ENCODE measurements around the gene PTPRT. TPM values are rescaled to one million over a fixed set of nuclear protein-coding genes. Genes with fewer than 3 reads are reported as not detected.

The PTPRT gene
- total RNA-seq, 1 experiment from 2014 or later: 0.13 TPM

DNA sequence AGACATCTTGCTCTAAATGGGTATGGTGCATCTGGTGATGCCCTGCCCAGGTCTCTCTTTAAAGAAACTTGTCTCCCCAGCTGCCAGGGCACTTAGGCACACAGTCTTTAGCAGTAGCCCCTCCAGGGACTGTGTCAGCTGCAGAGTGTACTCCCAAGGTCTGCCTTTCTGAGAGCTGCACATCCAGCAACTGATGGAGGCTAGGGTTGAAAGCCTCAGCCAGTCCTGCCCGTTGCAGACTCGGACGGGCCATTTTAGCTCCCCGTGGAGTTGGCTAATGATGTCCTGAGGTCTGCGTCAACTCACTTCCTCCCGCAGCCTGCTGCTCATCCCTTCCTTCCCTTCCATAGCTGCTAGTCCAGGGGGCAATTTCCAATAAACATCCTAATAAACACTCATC lies 381.8 kb downstream of the PTPRT start:
- no peak for DNase-seq
- no peak overlapping the region for H2BK20ac ChIP-seq (ENCODE audit: low read depth, low read length, poor library complexity, severe bottlenecking)
- Mint-ChIP-seq H3K36me3 (ENCODE audit: insufficient read depth in 1 of 3, low read depth in 3 of 3) (no peaks in the 10 kb centered on the region), H3K27me3 (ENCODE audit: low read depth) (peaks cover 5% of the 10 kb centered on the region), H3K4me3 (no peak overlapping the region), H3K9me3 (no peaks in the 10 kb centered on the region), H3K4me1 (no peaks in the 10 kb centered on the region), H3K27ac (no peak overlapping the region; a peak in 1 of 7 replicates)
- no peak overlapping the region for H3K18ac ChIP-seq (ENCODE audit: insufficient read length, low read depth, low read length)
- H2BK12ac ChIP-seq (ENCODE audit: insufficient read length, low read depth, low read length): no peak overlapping the region
- TF ChIP-seq, protein P1, sequence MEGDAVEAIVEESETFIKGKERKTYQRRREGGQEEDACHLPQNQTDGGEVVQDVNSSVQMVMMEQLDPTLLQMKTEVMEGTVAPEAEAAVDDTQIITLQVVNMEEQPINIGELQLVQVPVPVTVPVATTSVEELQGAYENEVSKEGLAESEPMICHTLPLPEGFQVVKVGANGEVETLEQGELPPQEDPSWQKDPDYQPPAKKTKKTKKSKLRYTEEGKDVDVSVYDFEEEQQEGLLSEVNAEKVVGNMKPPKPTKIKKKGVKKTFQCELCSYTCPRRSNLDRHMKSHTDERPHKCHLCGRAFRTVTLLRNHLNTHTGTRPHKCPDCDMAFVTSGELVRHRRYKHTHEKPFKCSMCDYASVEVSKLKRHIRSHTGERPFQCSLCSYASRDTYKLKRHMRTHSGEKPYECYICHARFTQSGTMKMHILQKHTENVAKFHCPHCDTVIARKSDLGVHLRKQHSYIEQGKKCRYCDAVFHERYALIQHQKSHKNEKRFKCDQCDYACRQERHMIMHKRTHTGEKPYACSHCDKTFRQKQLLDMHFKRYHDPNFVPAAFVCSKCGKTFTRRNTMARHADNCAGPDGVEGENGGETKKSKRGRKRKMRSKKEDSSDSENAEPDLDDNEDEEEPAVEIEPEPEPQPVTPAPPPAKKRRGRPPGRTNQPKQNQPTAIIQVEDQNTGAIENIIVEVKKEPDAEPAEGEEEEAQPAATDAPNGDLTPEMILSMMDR (conservative IDR thresholded peaks at IDR 0.05): no peak
- H2BK15ac ChIP-seq (ENCODE audit: low read depth, low read length): no peak overlapping the region
- H3K9me3 ChIP-seq (ENCODE audit: control insufficient read depth, low read depth, low read length): no peaks in the 10 kb centered on the region
- H4K5ac ChIP-seq (ENCODE audit: insufficient read length, low read depth, low read length): no peak overlapping the region
- H3T11ph ChIP-seq (ENCODE audit: low read length): no peak overlapping the region
- no peak overlapping the region for H3K9ac ChIP-seq (ENCODE audit: extremely low read depth, insufficient read length, low read length)
- no peaks in the 10 kb centered on the region for H3K23me2 ChIP-seq (ENCODE audit: insufficient read length, low read depth, low read length, poor library complexity, severe bottlenecking)
- H3K4ac ChIP-seq (ENCODE audit: low read depth, low read length): no peak overlapping the region
- no peak overlapping the region for H2AK5ac ChIP-seq (ENCODE audit: insufficient read length, low read length)
- H2BK5ac ChIP-seq (ENCODE audit: insufficient read length, low read length): no peak overlapping the region
- no peak overlapping the region for H3K27ac ChIP-seq (ENCODE audit: insufficient read length, low read depth, low read length)
- no peaks in the 10 kb centered on the region for H3K4me1 ChIP-seq (ENCODE audit: insufficient read depth, low read length)
- no peaks in the 10 kb centered on the region for H4K20me1 ChIP-seq (ENCODE audit: control insufficient read depth, insufficient read depth, insufficient read length)
- H3K27me3 ChIP-seq (ENCODE audit: insufficient read depth, low read length): no peaks in the 10 kb centered on the region
- H3K79me2 ChIP-seq (ENCODE audit: insufficient read depth, low read length): no peaks in the 10 kb centered on the region
- H2BK120ac ChIP-seq (ENCODE audit: low read depth, low read length, poor library complexity, severe bottlenecking): no peak overlapping the region
- no peak overlapping the region for H4K8ac ChIP-seq (replicated peaks; ENCODE audit: insufficient read length, low read depth, low read length)
- WGBS (ENCODE audit: extremely low coverage, insufficient read length, low lambda C conversion rate): no CpG with 5 or more reads among the region's 6 CpGs
- no peak overlapping the region for H3K56ac ChIP-seq (ENCODE audit: insufficient read length, low read depth, low read length)
- H3K23ac ChIP-seq (ENCODE audit: insufficient read length, low read depth, low read length): no peak overlapping the region
- H3K79me1 ChIP-seq (ENCODE audit: insufficient read depth, low read depth, low read length, poor library complexity, severe bottlenecking): no peaks in the 10 kb centered on the region
- no peak overlapping the region for H3K4me2 ChIP-seq (ENCODE audit: insufficient read depth, insufficient read length, low read length)
- H2AFZ ChIP-seq (ENCODE audit: low read length): no peak overlapping the region
- no peak overlapping the region for H3K14ac ChIP-seq (ENCODE audit: insufficient read depth, low read length)
- H4K91ac ChIP-seq (ENCODE audit: insufficient read length, low read depth, low read length): no peak overlapping the region
